GM23338 (cell line): ENCODE results near the gene MUC13.

Experiments
- CREB1 ChIP-seq: fragments of 250-450 bp; sonication (Bioruptor Pico); IDR thresholded peaks from 2 replicates; pipeline ENCODE4 v1.5.0; 2020; ENCODE audit warnings: low read depth, mild to moderate bottlenecking, moderate library complexity
- EZH2 ChIP-seq: fragments of 200-600 bp; sonication (generic); IDR thresholded peaks from one replicate; pipeline ENCODE4 v1.8.0; 2017; ENCODE audit warnings: antibody characterized with exemption, mild to moderate bottlenecking, low read depth; ENCODE audit not compliant: unreplicated experiment
- POLR2AphosphoS5 ChIP-seq: IDR thresholded peaks from 2 replicates; pipeline ENCODE4 v1.6.1; 2016; ENCODE audit warnings: antibody characterized with exemption, low read depth
- STAT1 ChIP-seq: IDR thresholded peaks from one replicate; pipeline ENCODE4 v1.6.1; 2016; ENCODE audit warnings: antibody characterized with exemption; ENCODE audit not compliant: unreplicated experiment
- ZNF114 ChIP-seq: fragments of 250-450 bp; sonication (Bioruptor Pico); IDR thresholded peaks from 2 replicates; pipeline ENCODE4 v1.5.0; 2020; ENCODE audit warnings: mild to moderate bottlenecking, moderate library complexity
- ZNF331 ChIP-seq: fragments of 250-450 bp; sonication (Bioruptor Pico); IDR thresholded peaks from 2 replicates; pipeline ENCODE4 v1.5.0; 2020; ENCODE audit warnings: low read depth, mild to moderate bottlenecking, moderate library complexity
- TF ChIP-seq, protein P1 (sequence below), 2 experiments: fragments of 200-600 bp in 1 of 2; sonication (generic) in 1 of 2; conservative IDR thresholded peaks; 2 replicates each; pipeline versions ENCODE4 v1.5.1 to v1.6.1; 2016 to 2017; ENCODE audit warnings: antibody characterized with exemption in 2 of 2, low read depth in 2 of 2, mild to moderate bottlenecking in 2 of 2, moderate library complexity in 1 of 2
- TF ChIP-seq, protein P2 (sequence below): IDR thresholded peaks from 2 replicates; pipeline ENCODE4 v1.6.1; 2016; ENCODE audit warnings: antibody characterized with exemption

DNA sequence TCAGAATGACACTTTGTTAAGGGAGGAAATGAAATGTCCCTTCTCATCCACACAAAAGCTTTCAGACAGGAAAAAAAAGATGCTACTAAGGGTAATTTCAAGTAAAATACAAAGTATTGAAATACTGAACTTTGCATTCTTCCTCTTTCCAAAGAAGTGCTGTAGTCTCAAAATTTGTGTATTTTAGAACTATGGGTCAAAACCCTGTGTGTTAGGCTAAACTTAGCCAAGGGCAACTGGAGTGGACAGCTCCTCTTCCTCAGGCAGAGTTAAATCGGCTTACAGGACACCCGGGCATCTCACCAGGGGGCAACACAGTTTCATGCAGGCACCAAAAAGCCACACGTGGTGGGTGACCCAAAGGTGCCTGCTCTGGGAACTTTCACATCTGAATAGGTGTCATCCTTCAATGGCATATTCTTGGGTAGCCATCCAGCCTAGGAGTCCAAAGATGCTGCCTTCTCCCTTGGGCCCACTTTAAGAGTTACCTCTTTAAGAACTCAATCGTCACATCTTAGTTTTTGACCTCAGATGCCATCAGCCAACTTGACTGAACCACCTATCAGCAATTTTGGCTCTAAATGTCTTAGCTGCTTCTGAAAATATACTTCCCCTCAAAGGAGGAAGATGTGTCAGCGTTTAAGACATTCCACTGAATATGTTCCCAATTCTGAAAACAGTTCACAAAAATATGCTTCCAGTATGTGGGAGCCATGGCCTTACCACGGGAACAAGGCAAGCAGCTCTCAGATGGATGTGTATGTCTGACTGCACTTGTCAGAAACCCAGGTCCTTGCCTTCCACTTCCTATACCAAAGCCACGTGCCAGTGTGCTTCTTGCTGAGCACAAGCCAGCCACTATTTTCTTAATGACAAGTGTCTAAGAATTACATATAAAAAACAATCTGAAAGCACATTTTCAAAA is 32.2 kb upstream of the MUC13 start:
- no peak for TF ChIP-seq CREB1 (CRISPR knock-in tag)
- TF ChIP-seq, protein P1, sequence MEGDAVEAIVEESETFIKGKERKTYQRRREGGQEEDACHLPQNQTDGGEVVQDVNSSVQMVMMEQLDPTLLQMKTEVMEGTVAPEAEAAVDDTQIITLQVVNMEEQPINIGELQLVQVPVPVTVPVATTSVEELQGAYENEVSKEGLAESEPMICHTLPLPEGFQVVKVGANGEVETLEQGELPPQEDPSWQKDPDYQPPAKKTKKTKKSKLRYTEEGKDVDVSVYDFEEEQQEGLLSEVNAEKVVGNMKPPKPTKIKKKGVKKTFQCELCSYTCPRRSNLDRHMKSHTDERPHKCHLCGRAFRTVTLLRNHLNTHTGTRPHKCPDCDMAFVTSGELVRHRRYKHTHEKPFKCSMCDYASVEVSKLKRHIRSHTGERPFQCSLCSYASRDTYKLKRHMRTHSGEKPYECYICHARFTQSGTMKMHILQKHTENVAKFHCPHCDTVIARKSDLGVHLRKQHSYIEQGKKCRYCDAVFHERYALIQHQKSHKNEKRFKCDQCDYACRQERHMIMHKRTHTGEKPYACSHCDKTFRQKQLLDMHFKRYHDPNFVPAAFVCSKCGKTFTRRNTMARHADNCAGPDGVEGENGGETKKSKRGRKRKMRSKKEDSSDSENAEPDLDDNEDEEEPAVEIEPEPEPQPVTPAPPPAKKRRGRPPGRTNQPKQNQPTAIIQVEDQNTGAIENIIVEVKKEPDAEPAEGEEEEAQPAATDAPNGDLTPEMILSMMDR (conservative IDR thresholded peaks at IDR 0.05; ENCODE audit: low read depth in 2 of 2): no peak
- no peak for TF ChIP-seq EZH2
- TF ChIP-seq ZNF331 (CRISPR knock-in tag): no peak
- TF ChIP-seq, protein P2, sequence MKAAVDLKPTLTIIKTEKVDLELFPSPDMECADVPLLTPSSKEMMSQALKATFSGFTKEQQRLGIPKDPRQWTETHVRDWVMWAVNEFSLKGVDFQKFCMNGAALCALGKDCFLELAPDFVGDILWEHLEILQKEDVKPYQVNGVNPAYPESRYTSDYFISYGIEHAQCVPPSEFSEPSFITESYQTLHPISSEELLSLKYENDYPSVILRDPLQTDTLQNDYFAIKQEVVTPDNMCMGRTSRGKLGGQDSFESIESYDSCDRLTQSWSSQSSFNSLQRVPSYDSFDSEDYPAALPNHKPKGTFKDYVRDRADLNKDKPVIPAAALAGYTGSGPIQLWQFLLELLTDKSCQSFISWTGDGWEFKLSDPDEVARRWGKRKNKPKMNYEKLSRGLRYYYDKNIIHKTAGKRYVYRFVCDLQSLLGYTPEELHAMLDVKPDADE: no peak
- no peak for TF ChIP-seq POLR2AphosphoS5
- no peak for TF ChIP-seq ZNF114 (CRISPR knock-in tag)
- TF ChIP-seq STAT1: no peak
